K562 (cell line): Measurements from ENCODE around the gene LPGAT1. TPM values are rescaled to one million over a fixed set of nuclear protein-coding genes. Genes with fewer than 3 reads are reported as not detected.

ENCODE experiments used
- ATAC-seq: fragments of 200-7000 bp; cut with Tn5 transposase; 3 replicates; pipeline ENCODE4 v1.9.1; 2020; ENCODE audit warnings: moderate library complexity
- BruUV-seq: library from RNA; stranded (reverse); fragments of 400-500 nt; replicated peaks from 2 replicates; lab custom pipeline; 2021; lab: Mats Ljungman, UMichigan
- CTCF ChIA-PET: fragments of 300-600 bp; formaldehyde crosslinking; extraction: SDS; loops from one replicate; lab custom pipeline; 2021; ENCODE audit warnings: low intra/inter-chr PET ratio; lab: Yijun Ruan, JAX
- POLR2A ChIA-PET: fragments of 300-600, 350-650 bp; sonication (Branson Sonifier 250); formaldehyde crosslinking; extraction: SDS; loops from one replicate; lab custom pipeline; 2021; ENCODE audit warnings: antibody characterized with exemption, inconsistent platforms; lab: Yijun Ruan, JAX
- DNase-seq, 4 experiments: peaks; one replicate each; pipeline versions ENCODE4 v3.0.0 to v3.0.0-alpha.2; 2011 to 2018; ENCODE audit warnings: low spot score in 3 of 4, mixed read lengths in 3 of 4; ENCODE audit errors: extremely low read depth in 1 of 4
- FAIRE-seq: peaks from 2 replicates; lab custom pipeline; 2011; peaks lifted over from hg19 to GRCh38; lab: Jason Lieb, UNC
- H2AFZ ChIP-seq: 2 replicates; pipeline ENCODE4 v1.6.0; 2011; ENCODE audit warnings: low read depth, low read length, control low read depth, inconsistent platforms
- H3K27ac ChIP-seq: fragments of 200-600 bp; 3 replicates; pipeline ENCODE4 v1.8.0; 2011; ENCODE audit warnings: low read depth, mild to moderate bottlenecking, control low read depth, inconsistent platforms, low read length, moderate library complexity, mixed read lengths; ENCODE audit errors: extremely low read depth
- H3K27me3 ChIP-seq, 2 experiments: fragments of 300-600 bp in 1 of 2; 2 replicates in 1 of 2; 3 replicates in 1 of 2; pipeline versions ENCODE4 v1.6.0 to v1.8.0; 2011; ENCODE audit warnings: inconsistent platforms in 2 of 2, low read length in 2 of 2, mild to moderate bottlenecking in 1 of 2, mixed read lengths in 1 of 2, moderate library complexity in 1 of 2; ENCODE audit not compliant: control insufficient read depth in 2 of 2, insufficient read depth in 2 of 2
- H3K36me3 ChIP-seq: fragments of 300-600 bp; 3 replicates; pipeline ENCODE4 v1.8.0; 2011; ENCODE audit warnings: mild to moderate bottlenecking, low read length, inconsistent platforms; ENCODE audit not compliant: control insufficient read depth, insufficient read depth
- H3K4me1 ChIP-seq, 2 experiments: fragments of 200-600 bp in 1 of 2; replicated peaks in 1 of 2; 2 replicates in 1 of 2; 3 replicates in 1 of 2; pipeline versions ENCODE4 v1.5.1 to v1.8.0; 2011; ENCODE audit warnings: inconsistent platforms in 2 of 2, low read length in 2 of 2, mild to moderate bottlenecking in 1 of 2, mixed read lengths in 1 of 2, moderate library complexity in 1 of 2; ENCODE audit not compliant: control insufficient read depth in 2 of 2, insufficient read depth in 2 of 2
- H3K4me2 ChIP-seq: 2 replicates; pipeline ENCODE4 v1.6.1; 2011; ENCODE audit warnings: low read length, control low read depth, inconsistent platforms, mixed read lengths; ENCODE audit not compliant: insufficient read depth
- H3K4me3 ChIP-seq: fragments of 200-600 bp; sonication (generic), shearing (Covaris generic); 2 replicates; pipeline ENCODE4 v1.5.1; 2016; ENCODE audit warnings: control low read depth, inconsistent platforms
- H3K79me2 ChIP-seq: fragments of 200-600 bp; 3 replicates; pipeline ENCODE4 v1.8.0; 2011; ENCODE audit warnings: low read length, inconsistent platforms; ENCODE audit not compliant: control insufficient read depth, insufficient read depth
- H3K9ac ChIP-seq, 2 experiments: 2 replicates each; pipeline versions ENCODE4 v1.6.0 to v1.6.1; 2011; ENCODE audit warnings: low read depth in 2 of 2, low read length in 2 of 2, control low read depth in 1 of 2, inconsistent platforms in 1 of 2, mild to moderate bottlenecking in 1 of 2, mixed read lengths in 1 of 2; ENCODE audit not compliant: insufficient read depth in 1 of 2
- H3K9me1 ChIP-seq: one replicate; pipeline ENCODE4 v1.6.0; 2011; ENCODE audit warnings: inconsistent platforms, mild to moderate bottlenecking, low read length, moderate library complexity; ENCODE audit not compliant: control insufficient read depth, insufficient read depth
- H3K9me3 ChIP-seq: replicated peaks from 2 replicates; pipeline ENCODE4 v1.5.1; 2011; ENCODE audit warnings: low read depth, low read length, inconsistent platforms; ENCODE audit not compliant: control insufficient read depth, insufficient read depth
- H4K20me1 ChIP-seq: replicated peaks from 2 replicates; pipeline ENCODE4 v1.6.1; 2011; ENCODE audit warnings: low read length, inconsistent platforms, mixed read lengths; ENCODE audit not compliant: control insufficient read depth, insufficient read depth
- CEBPG ChIP-seq, 3 experiments: fragments of 200-800 bp in 1 of 3; sonication (Bioruptor generic) in 1 of 3; sonication (generic) in 1 of 3; formaldehyde crosslinking in 1 of 3; IDR thresholded peaks in 2 of 3; conservative IDR thresholded peaks in 1 of 3; 2 replicates each; pipeline versions ENCODE4 v1.6.1 to v1.8.0; 2016 to 2022; ENCODE audit warnings: missing compliant biosample characterization in 2 of 3, missing genetic modification characterization in 2 of 3, mild to moderate bottlenecking in 1 of 3, missing genetic modification reagents in 1 of 3
- NFYB ChIP-seq: IDR thresholded peaks from 2 replicates; pipeline ENCODE4 v1.6.1; 2011; ENCODE audit warnings: mild to moderate bottlenecking, moderate library complexity; ENCODE audit not compliant: insufficient read length; ENCODE audit errors: extremely low read depth
- STAG1 ChIP-seq: sonication (generic); formaldehyde crosslinking; IDR thresholded peaks from 2 replicates; pipeline ENCODE4 v1.5.0; 2020; ENCODE audit warnings: missing genetic modification reagents, borderline replicate concordance
- TCF7L2 ChIP-seq: fragments of 150-350 bp; IDR thresholded peaks from 2 replicates; pipeline ENCODE4 v1.6.1; 2016; ENCODE audit warnings: low read depth, mild to moderate bottlenecking, low read length, moderate library complexity
- WGBS: fragments of 100-300 bp; shearing (Covaris generic); methylation state at CpG from one replicate; pipeline ENCODE4 v1.1.6; 2016; ENCODE audit warnings: low coverage, mixed read lengths; ENCODE audit not compliant: insufficient coverage; ENCODE audit errors: missing lambda C conversion rate; 5-methylcytosine and 5-hydroxymethylcytosine counted together
- in situ Hi-C: fragments of 300-500 bp; cut with MboI; formaldehyde crosslinking; loops from 4 replicates; pipeline ENCODE4 v1.15.0; 2018; ENCODE audit warnings: inconsistent platforms, mixed read lengths
- intact Hi-C: fragments of 100-400 bp; cut with micrococcal nuclease; formaldehyde crosslinking; loops from 2 replicates; pipeline ENCODE4 v1.14.2; 2022
- polyA plus RNA-seq, 8 experiments: library from polyadenylated mRNA; depleted of rRNA in 4 of 8; stranded (reverse) in 5 of 8; unstranded in 3 of 8; fragments of >200 nt; fragmentation: Nextera tagmentation in 2 of 8; fragmentation: Illumina TruSeq in 1 of 8; extraction: Ambion mirVana in 2 of 8; extraction: Trizol in 1 of 8; gene quantifications; 2 replicates each; pipeline versions ENCODE4 v1.2.1 to v1.2.3, GENCODE V29; 2011 to 2014; ENCODE audit warnings: inconsistent platforms in 1 of 8, missing spikeins in 1 of 8
- total RNA-seq, 7 experiments: library from RNA; depleted of rRNA in 6 of 7; stranded (reverse); fragments of >200 nt in 6 of 7; fragmentation: Illumina TruSeq in 2 of 7; extraction: Trizol in 2 of 7; gene quantifications; 2 replicates each; pipeline versions ENCODE4 v1.2.1 to v1.2.3, GENCODE V29; 2011 to 2021; ENCODE audit warnings: low replicate concordance in 1 of 7
- TF ChIP-seq, protein P1 (sequence below): fragments of 250-450 bp; sonication (Bioruptor Pico); IDR thresholded peaks from 2 replicates; pipeline ENCODE4 v1.8.0; 2022; ENCODE audit warnings: moderate library complexity, mild to moderate bottlenecking, inconsistent platforms

LPGAT1 gene
- total and polyA plus RNA-seq, 9 of the 15 experiments (the other 6 are each of a cell fraction or from before 2014, with no cell fraction given) = 5.7 to 31.4 (median 16.3) TPM

GRCh38 chr1:211808475-211808874, 22.1 kb downstream of the LPGAT1 start:
- Histone ChIP-seq H2AFZ (no peak overlapping the region), H3K9me3 (no peaks in the 10 kb centered on the region; the same call in 1 of the 2 replicates), H4K20me1 (no peaks in the 10 kb centered on the region), H3K9ac (no peak overlapping the region), H3K36me3 (peaks cover 5% of the 10 kb centered on the region; the same call in 1 of the 3 replicates), H3K4me1 (no peaks in the 10 kb centered on the region), H3K27ac (no peak overlapping the region), H3K27me3 (no peaks in the 10 kb centered on the region), H3K9me1 (no peaks in the 10 kb centered on the region), H3K79me2 (no peaks in the 10 kb centered on the region), H3K4me3 (no peak overlapping the region), H3K4me2 (no peak overlapping the region)
- no peak for ATAC-seq
- WGBS = 58% methylated on average over 2 of the region's 2 CpGs
- ChIA-PET POLR2A (interaction anchor here (0.7 to 0.8 kb wide), 2 partner anchors 8 to 19 kb away, joined by 3 read pairs; no protein-coding TSS in a partner anchor), CTCF (no interaction called here)
- FAIRE-seq = no peak
- no peak for DNase-seq
- BruUV-seq = no TSS peak
- in situ Hi-C loops = no loop called here
- TF ChIP-seq NFYB (no peak), CEBPG (CRISPR knock-in tag; IDR thresholded peaks at IDR 0.05) (no peak), CEBPG (tag; conservative IDR thresholded peaks at IDR 0.05 in 1 of 2, IDR thresholded peaks at IDR 0.05 in 1 of 2) (no peak), TCF7L2 (no peak)
- TF ChIP-seq, protein P1, sequence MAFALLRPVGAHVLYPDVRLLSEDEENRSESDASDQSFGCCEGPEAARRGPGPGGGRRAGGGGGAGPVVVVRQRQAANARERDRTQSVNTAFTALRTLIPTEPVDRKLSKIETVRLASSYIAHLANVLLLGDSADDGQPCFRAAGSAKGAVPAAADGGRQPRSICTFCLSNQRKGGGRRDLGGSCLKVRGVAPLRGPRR (CRISPR knock-in tag) = no peak
- intact Hi-C loops = no loop called here

GRCh38 chr1:211804915-211805314, 25.6 kb downstream of the LPGAT1 start:
- 62% methylated on average over 2 of the region's 2 CpGs for WGBS
- FAIRE-seq (no peak), ATAC-seq (no peak), DNase-seq (no peak)
- Histone ChIP-seq H3K79me2 (no peaks in the 10 kb centered on the region), H3K9ac (no peak overlapping the region), H3K27ac (no peak overlapping the region), H2AFZ (no peak overlapping the region), H3K4me1 (peaks cover 0 to 8% of the 10 kb centered on the region in 2 experiments; a peak in 1 of 5 replicates), H4K20me1 (no peaks in the 10 kb centered on the region), H3K9me1 (no peaks in the 10 kb centered on the region), H3K27me3 (no peaks in the 10 kb centered on the region), H3K4me3 (no peak overlapping the region), H3K9me3 (peaks cover 6% of the 10 kb centered on the region; the same call in 1 of the 2 replicates), H3K36me3 (peaks cover 5% of the 10 kb centered on the region; the same call in 1 of the 3 replicates), H3K4me2 (no peak overlapping the region)
- no TSS peak for BruUV-seq
- in situ Hi-C loops (no loop called here), intact Hi-C loops (no loop called here)
- no peak for TF ChIP-seq STAG1 (CRISPR knock-in tag)
- ChIA-PET POLR2A (no interaction called here), CTCF (no interaction called here)
